SU-DHL-6 (cell line): ENCODE data around the gene RAPH1.
A peak's percentile ranks its signal among the peaks of the same experiment; 100 is the strongest.

Experiments used
- CTCF ChIP-seq: fragments of 200-600 bp; sonication (generic); IDR thresholded peaks from one replicate; pipeline ENCODE4 v1.5.1; 2017; ENCODE audit warnings: antibody characterized with exemption, mild to moderate bottlenecking, low read length, moderate library complexity; ENCODE audit not compliant: insufficient read depth, poor library complexity, severe bottlenecking
- EZH2phosphoT487 ChIP-seq: fragments of 200-600 bp; sonication (generic), shearing (Covaris generic); conservative IDR thresholded peaks from 2 replicates; pipeline ENCODE4 v1.6.1; 2018; ENCODE audit warnings: mild to moderate bottlenecking, antibody characterized with exemption, low read length, moderate library complexity, mixed read lengths

- TF ChIP-seq CTCF (peak; percentile 16), EZH2phosphoT487 (no peak)
These were observed 158.9 kb downstream of the RAPH1 start for GRCh38 chr2:203376173-203376572.
